Endodermal cell (in vitro differentiated cells): ENCODE measurements around the gene SMYD3. TPM values are rescaled to one million over a fixed set of nuclear protein-coding genes. Genes with fewer than 3 reads are reported as not detected.

Experiments used
- DNase-seq: peaks from one replicate; pipeline ENCODE4 v3.0.0-alpha.2; 2017
- H3K27ac ChIP-seq: 2 replicates; pipeline ENCODE4 v1.5.1; 2013; ENCODE audit warnings: mild to moderate bottlenecking, low read depth, low read length, moderate library complexity
- H3K27me3 ChIP-seq: 2 replicates; pipeline ENCODE4 v1.6.1; 2013; ENCODE audit warnings: mild to moderate bottlenecking, low read length, moderate library complexity; ENCODE audit not compliant: insufficient read depth, control insufficient read depth, poor library complexity, severe bottlenecking
- H3K36me3 ChIP-seq: 2 replicates; pipeline ENCODE4 v1.7.0; 2013; ENCODE audit warnings: mild to moderate bottlenecking, low read length, moderate library complexity; ENCODE audit not compliant: control insufficient read depth, insufficient read depth
- H3K4me1 ChIP-seq: one replicate; pipeline ENCODE4 v1.7.0; 2013; ENCODE audit warnings: low read length; ENCODE audit not compliant: control insufficient read depth, insufficient read depth
- H3K4me3 ChIP-seq: 2 replicates; pipeline ENCODE4 v1.5.1; 2013; ENCODE audit warnings: mild to moderate bottlenecking, low read length, moderate library complexity
- H3K9ac ChIP-seq: 2 replicates; pipeline ENCODE4 v1.6.1; 2013; ENCODE audit warnings: mild to moderate bottlenecking, low read length, moderate library complexity; ENCODE audit not compliant: poor library complexity, severe bottlenecking; ENCODE audit errors: extremely low read depth
- H3K9me3 ChIP-seq: 2 replicates; pipeline ENCODE4 v1.6.1; 2013; ENCODE audit warnings: mild to moderate bottlenecking, low read length, moderate library complexity; ENCODE audit not compliant: control insufficient read depth
- H3K27ac Mint-ChIP-seq: 2 replicates; pipeline ENCODE4 v1.8.0; 2020; ENCODE audit warnings: mixed read lengths
- H3K27me3 Mint-ChIP-seq: 2 replicates; pipeline ENCODE4 v1.8.0; 2021; ENCODE audit warnings: mild to moderate bottlenecking, mixed read lengths; ENCODE audit not compliant: insufficient read depth
- H3K36me3 Mint-ChIP-seq: 2 replicates; pipeline ENCODE4 v1.8.0; 2020; ENCODE audit warnings: low read depth, mixed read lengths
- H3K4me1 Mint-ChIP-seq: 2 replicates; pipeline ENCODE4 v1.8.0; 2020; ENCODE audit warnings: mixed read lengths
- H3K4me3 Mint-ChIP-seq: 2 replicates; pipeline ENCODE4 v1.8.0; 2020; ENCODE audit warnings: mild to moderate bottlenecking, moderate library complexity, mixed read lengths
- H3K9me3 Mint-ChIP-seq: 2 replicates; pipeline ENCODE4 v1.8.0; 2020; ENCODE audit warnings: mild to moderate bottlenecking, mixed read lengths
- CTCF ChIP-seq: fragments of 200-600 bp; sonication (generic); conservative IDR thresholded peaks from 2 replicates; pipeline ENCODE4 v1.5.0; 2021; ENCODE audit warnings: antibody characterized with exemption, mild to moderate bottlenecking
- WGBS, 2 experiments: methylation state at CpG; one replicate each; pipeline versions ENCODE4 v1.1.5 to v1.1.7; 2013; ENCODE audit warnings: missing lambda C conversion rate in 2 of 2, mixed read lengths in 1 of 2; ENCODE audit not compliant: insufficient coverage in 1 of 2, insufficient read length in 1 of 2; 5-methylcytosine and 5-hydroxymethylcytosine counted together
- total RNA-seq, 2 donors: library from RNA; stranded (reverse); fragmentation: NEBNext Ultra II Directional in 1 of 2; extraction: Animal tissue kit (Norgen Biotek cat#: 25700) in 1 of 2; gene quantifications; 2 replicates in 1 of 2; 3 replicates in 1 of 2; pipeline ENCODE4 v1.2.1, GENCODE V29; 2021

The SMYD3 gene
- total RNA-seq, 2 donors from 2014 or later, result 32.3 to 45.8 TPM

GRCh38 chr1:246147524-246148461, 359.3 kb downstream of the SMYD3 start:
- H3K4me3 Mint-ChIP-seq, result no peak overlapping the region
- Histone ChIP-seq H3K4me3 (no peak overlapping the region), H3K27ac (peak overlapping the region; percentile 10), H3K9ac (no peak overlapping the region), H3K36me3 (no peaks in the 10 kb centered on the region), H3K4me1 (no peaks in the 10 kb centered on the region), H3K9me3 (peaks cover 9% of the 10 kb centered on the region), H3K27me3 (no peaks in the 10 kb centered on the region)
- no peak overlapping the region for H3K27ac Mint-ChIP-seq
- peaks cover 7% of the 10 kb centered on the region for H3K9me3 Mint-ChIP-seq
- peak; percentile 63 for DNase-seq
- no peaks in the 10 kb centered on the region for H3K27me3 Mint-ChIP-seq
- H3K36me3 Mint-ChIP-seq, result no peaks in the 10 kb centered on the region
- H3K4me1 Mint-ChIP-seq, result peaks cover 9% of the 10 kb centered on the region
- 90 to 91% methylated on average over 7 to 29 of the region's 29 CpGs for WGBS, 2 experiments
- TF ChIP-seq CTCF, result peak; percentile 35

- Mint-ChIP-seq H3K27ac (no peak overlapping the region), H3K27me3 (no peaks in the 10 kb centered on the region), H3K4me1 (peaks cover 5% of the 10 kb centered on the region), H3K36me3 (no peaks in the 10 kb centered on the region), H3K9me3 (peaks cover 7% of the 10 kb centered on the region), H3K4me3 (no peak overlapping the region)
- Histone ChIP-seq H3K27ac (peak overlapping the region; percentile 10), H3K36me3 (no peaks in the 10 kb centered on the region), H3K9me3 (peaks cover 9% of the 10 kb centered on the region), H3K9ac (no peak overlapping the region), H3K27me3 (no peaks in the 10 kb centered on the region), H3K4me1 (no peaks in the 10 kb centered on the region), H3K4me3 (no peak overlapping the region)
- no peak for TF ChIP-seq CTCF
- no peak for DNase-seq
- 93 to 96% methylated on average over 20 to 25 of the region's 25 CpGs for WGBS, 2 experiments
These were observed 360.1 kb downstream of the SMYD3 start for GRCh38 chr1:246146804-246147523.

- Mint-ChIP-seq H3K9me3 (peaks cover 7% of the 10 kb centered on the region), H3K27ac (no peak overlapping the region), H3K27me3 (no peaks in the 10 kb centered on the region), H3K36me3 (no peaks in the 10 kb centered on the region), H3K4me1 (no peaks in the 10 kb centered on the region), H3K4me3 (no peak overlapping the region)
- Histone ChIP-seq H3K9ac (no peak overlapping the region), H3K27ac (no peak overlapping the region), H3K9me3 (peaks cover 9% of the 10 kb centered on the region), H3K36me3 (no peaks in the 10 kb centered on the region), H3K4me3 (no peak overlapping the region), H3K4me1 (no peaks in the 10 kb centered on the region), H3K27me3 (no peaks in the 10 kb centered on the region)
- no peak for TF ChIP-seq CTCF
- DNase-seq, result no peak
- WGBS, 2 experiments, result 94 to 99% methylated on average over 2 to 4 of the region's 4 CpGs
These were observed 361.2 kb downstream of the SMYD3 start for GRCh38 chr1:246145900-246146299.
